Measurements from ENCODE around the gene GPT2. TPM values are rescaled to one million over a fixed set of nuclear protein-coding genes. Genes with fewer than 3 reads are reported as not detected.

GPT2 gene
- total and polyA plus RNA-seq, 5 donors: 4.0 to 6.8 (median 4.6) TPM

GRCh38 chr16:46973996-46974324 is 89.8 kb downstream of the GPT2 start:
- no peak for ATAC-seq
- peaks cover 3% of the 10 kb centered on the region for H3K4me1 ChIP-seq (ENCODE audit: control insufficient read depth, insufficient read depth, low read length)
- intact Hi-C loops (cut with DNase I): no loop called here
- peak overlapping the region; percentile 99 for H3K27ac ChIP-seq (ENCODE audit: low read length)
- peak overlapping the region; percentile 91 for H3K4me3 ChIP-seq (ENCODE audit: low read length)
- no peaks in the 10 kb centered on the region for H3K27me3 ChIP-seq (ENCODE audit: control insufficient read depth, insufficient read depth)
- DNase-seq: no peak
- no peaks in the 10 kb centered on the region for H3K9me3 ChIP-seq (ENCODE audit: control insufficient read depth, low read length)
- 3% methylated on average over 14 of the region's 14 CpGs for WGBS

- H3K9me3 ChIP-seq (ENCODE audit: control insufficient read depth, low read length): no peaks in the 10 kb centered on the region
- H3K27me3 ChIP-seq (ENCODE audit: control insufficient read depth, insufficient read depth): no peaks in the 10 kb centered on the region
- no peak for DNase-seq
- WGBS: 69% methylated on average over 6 of the region's 6 CpGs
- no peak overlapping the region for H3K27ac ChIP-seq (ENCODE audit: low read length)
- intact Hi-C loops (cut with DNase I): no loop called here
- peaks cover 3% of the 10 kb centered on the region for H3K4me1 ChIP-seq (ENCODE audit: control insufficient read depth, insufficient read depth, low read length)
- no peak for ATAC-seq
- peak overlapping the region; percentile 91 for H3K4me3 ChIP-seq (ENCODE audit: low read length)
Measured at GRCh38 chr16:46974352-46974751, 90.2 kb downstream of the GPT2 start.

GRCh38 chr16:46975165-46975564 is 91.0 kb downstream of the GPT2 start:
- intact Hi-C loops (cut with DNase I): no loop called here

GRCh38 chr16:46975908-46976470 is 91.8 kb downstream of the GPT2 start:
- Histone ChIP-seq H3K27me3 (ENCODE audit: control insufficient read depth, insufficient read depth) (no peaks in the 10 kb centered on the region), H3K4me1 (ENCODE audit: control insufficient read depth, insufficient read depth, low read length) (peaks cover 3% of the 10 kb centered on the region), H3K9me3 (ENCODE audit: control insufficient read depth, low read length) (no peaks in the 10 kb centered on the region), H3K27ac (ENCODE audit: low read length) (no peak overlapping the region), H3K4me3 (ENCODE audit: low read length) (no peak overlapping the region)
- ATAC-seq (no peak), DNase-seq (no peak)
- intact Hi-C loops (cut with DNase I): no loop called here
- WGBS: 71% methylated on average over 4 of the region's 4 CpGs

More at GRCh38 chr16:46975165-46975564, 91.0 kb downstream of the GPT2 start:
- DNase-seq: no peak
- Histone ChIP-seq H3K9me3 (ENCODE audit: control insufficient read depth, low read length) (no peaks in the 10 kb centered on the region), H3K4me1 (ENCODE audit: control insufficient read depth, insufficient read depth, low read length) (peaks cover 3% of the 10 kb centered on the region), H3K27ac (ENCODE audit: low read length) (no peak overlapping the region), H3K27me3 (ENCODE audit: control insufficient read depth, insufficient read depth) (no peaks in the 10 kb centered on the region), H3K4me3 (ENCODE audit: low read length) (no peak overlapping the region)
- 97% methylated on average over 11 of the region's 11 CpGs for WGBS
- ATAC-seq: no peak

GRCh38 chr16:46976550-46976949 is 92.4 kb downstream of the GPT2 start:
- intact Hi-C loops (cut with DNase I): no loop called here

More at GRCh38 chr16:46976550-46976949, 92.4 kb downstream of the GPT2 start:
- WGBS: 84% methylated on average over 4 of the region's 4 CpGs
- H3K27me3 ChIP-seq (ENCODE audit: control insufficient read depth, insufficient read depth): no peaks in the 10 kb centered on the region
- H3K4me1 ChIP-seq (ENCODE audit: control insufficient read depth, insufficient read depth, low read length): peaks cover 3% of the 10 kb centered on the region
- no peak for DNase-seq
- H3K27ac ChIP-seq (ENCODE audit: low read length): no peak overlapping the region
- ATAC-seq: no peak
- H3K9me3 ChIP-seq (ENCODE audit: control insufficient read depth, low read length): no peaks in the 10 kb centered on the region
- H3K4me3 ChIP-seq (ENCODE audit: low read length): no peak overlapping the region

Other genes with a start within 250 kb of the GPT2 start
- 10 to 100 TPM; 77.5 to 94.2 (median 84.9) TPM for gene VPS35, start 195.2 kb upstream of the GPT2 start, total RNA-seq
- gene VPS35, start 195.2 kb upstream of the GPT2 start, polyA plus RNA-seq: 26.7 TPM
- gene ORC6, start 194.7 kb upstream of the GPT2 start, total RNA-seq: 1 to 10 TPM; 2.5 to 7.2 (median 4.6) TPM
- gene ORC6, start 194.7 kb upstream of the GPT2 start, polyA plus RNA-seq: 3.1 TPM
- gene MYLK3, start 136.0 kb upstream of the GPT2 start, total RNA-seq: 100 to 1,000 TPM; 285 to 543 (median 321) TPM
- 143 TPM for gene MYLK3, start 136.0 kb upstream of the GPT2 start, polyA plus RNA-seq
- gene C16orf87, start 53.2 kb upstream of the GPT2 start, total RNA-seq: 10 to 100 TPM; 12.0 to 16.7 (median 14.7) TPM
- 7.5 TPM for gene C16orf87, start 53.2 kb upstream of the GPT2 start, polyA plus RNA-seq
- 10 to 100 TPM; 90.6 to 97.2 (median 93.2) TPM for gene DNAJA2, start 89.3 kb downstream of the GPT2 start, total RNA-seq
- 74.9 TPM for gene DNAJA2, start 89.3 kb downstream of the GPT2 start, polyA plus RNA-seq

All from right cardiac atrium (tissue), 5 donors.